ENCODE results near the gene IL5RA.

- TF ChIP-seq CTCF (IDR thresholded peaks at IDR 0.05) (no peak), POLR2A (IDR thresholded peaks at IDR 0.05) (no peak), POLR2AphosphoS5 (IDR thresholded peaks at IDR 0.05) (no peak)
Measured at GRCh38 chr3:3125977-3126376, 15.8 kb upstream of the IL5RA start.

Data from prostate gland (tissue), 2 donors.